ENCODE results near the gene PHACTR1.

- no peak for TF ChIP-seq SNAI2 (CRISPR knock-in tag; IDR thresholded peaks at IDR 0.05)
- TF ChIP-seq CSRNP3 (CRISPR knock-in tag; IDR thresholded peaks at IDR 0.05) = no peak
- no peak for TF ChIP-seq GLIS3 (CRISPR knock-in tag; IDR thresholded peaks at IDR 0.05)
- no peak for TF ChIP-seq TOX (CRISPR knock-in tag; IDR thresholded peaks at IDR 0.05; ENCODE audit: borderline replicate concordance)
- TF ChIP-seq ESRRG (CRISPR knock-in tag; IDR thresholded peaks at IDR 0.05) = no peak
- no peak for TF ChIP-seq CREB5 (CRISPR knock-in tag; IDR thresholded peaks at IDR 0.05; ENCODE audit: low read depth)
- no peak for TF ChIP-seq BACH2 (CRISPR knock-in tag; IDR thresholded peaks at IDR 0.05; ENCODE audit: borderline replicate concordance)
- TF ChIP-seq ZFP30 (CRISPR knock-in tag; IDR thresholded peaks at IDR 0.05) = no peak
- no peak for TF ChIP-seq ISL1 (CRISPR knock-in tag; IDR thresholded peaks at IDR 0.05)
- no peak for TF ChIP-seq TCF4 (CRISPR knock-in tag; IDR thresholded peaks at IDR 0.05; ENCODE audit: borderline replicate concordance)
- TF ChIP-seq PATZ1 (CRISPR knock-in tag; IDR thresholded peaks at IDR 0.05; ENCODE audit: borderline replicate concordance) = no peak
These were observed 588.7 kb downstream of the PHACTR1 start for GRCh38 chr6:13305288-13305687.

All from SK-N-SH treated with all-trans-retinoic acid at 6 μM for 48 hours (cell line).